Measurements from ENCODE around the gene ZMAT5.

GRCh38 chr22:29797351-29797750 lies 30.5 kb upstream of the ZMAT5 start:
- TF ChIP-seq CTCF (IDR thresholded peaks at IDR 0.05; ENCODE audit: low read length) (no peak), EZH2 (optimal IDR thresholded peaks at IDR 0.05; ENCODE audit: low read depth, low read length) (no peak)

All from MM.1S (cell line).